Endometrial microvascular endothelial cells (primary cell): ENCODE data around the gene TRIP13. TPM values are rescaled to one million over a fixed set of nuclear protein-coding genes. Genes with fewer than 3 reads are reported as not detected.
"Not testable (repeated sequence)": the region's sequence is repeated elsewhere in the genome, so short reads cannot be mapped to it uniquely, and the experiment has no call there.

Experiments used
- in situ Hi-C: cut with HindIII; loops from 2 replicates; pipeline ENCODE4 v1.10.0; 2017; ENCODE audit warnings: low sequenced_read_pairs, low pct_unique_long_range_greater_than_20kb; ENCODE audit errors: inconsistent ontology term
- total RNA-seq: library from RNA; depleted of rRNA; stranded (reverse); fragments of >200 nt; gene quantifications from one replicate; pipeline ENCODE4 v1.2.3, GENCODE V29; 2015; ENCODE audit errors: inconsistent ontology term

TRIP13 gene
- 64.1 TPM for total RNA-seq

DNA sequence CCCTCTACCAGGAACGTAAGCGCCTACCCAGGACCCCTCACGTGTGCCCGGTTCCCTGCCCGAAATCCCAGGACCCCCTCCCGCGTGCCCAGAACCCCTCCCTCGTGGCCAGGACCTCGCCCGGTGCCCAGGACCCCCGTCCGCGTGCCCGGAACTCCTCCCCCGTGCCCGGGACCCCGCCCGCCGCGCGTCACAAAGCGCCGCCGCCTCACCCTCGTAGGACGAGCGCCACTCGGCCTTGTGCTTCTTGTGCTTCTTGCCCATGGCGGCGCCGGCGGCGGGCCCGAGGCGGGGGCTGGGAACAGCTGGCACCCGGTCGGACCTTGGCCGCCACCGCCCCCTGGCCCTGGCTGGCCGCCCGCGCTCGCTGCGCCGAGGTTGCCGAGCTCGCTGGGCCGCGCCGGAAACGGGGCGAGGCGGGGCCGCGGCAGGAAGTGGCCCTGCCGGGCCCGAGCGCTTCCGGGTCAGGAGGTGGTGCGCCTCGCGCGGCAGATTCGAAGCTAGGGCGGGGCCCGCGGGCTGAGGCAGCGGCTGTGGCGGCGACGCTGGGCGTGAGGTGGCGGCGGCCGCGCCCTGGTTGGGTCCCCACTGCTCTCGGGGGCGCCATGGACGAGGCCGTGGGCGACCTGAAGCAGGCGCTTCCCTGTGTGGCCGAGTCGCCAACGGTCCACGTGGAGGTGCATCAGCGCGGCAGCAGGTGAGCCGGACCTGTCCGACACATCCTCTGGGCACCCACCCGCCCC, at the start of gene TRIP13, which contains the start of gene BRD9:
Gene TRIP13 (plus strand): TSS at position 491 of the 743 bp plus-strand sequence. CDS start 115 bp downstream, at position 606.
Gene BRD9 (minus strand): TSS at position 408 of the 743 bp plus-strand sequence. CDS start 144 bp downstream, at position 264.
- in situ Hi-C loops = no loop called here

DNA sequence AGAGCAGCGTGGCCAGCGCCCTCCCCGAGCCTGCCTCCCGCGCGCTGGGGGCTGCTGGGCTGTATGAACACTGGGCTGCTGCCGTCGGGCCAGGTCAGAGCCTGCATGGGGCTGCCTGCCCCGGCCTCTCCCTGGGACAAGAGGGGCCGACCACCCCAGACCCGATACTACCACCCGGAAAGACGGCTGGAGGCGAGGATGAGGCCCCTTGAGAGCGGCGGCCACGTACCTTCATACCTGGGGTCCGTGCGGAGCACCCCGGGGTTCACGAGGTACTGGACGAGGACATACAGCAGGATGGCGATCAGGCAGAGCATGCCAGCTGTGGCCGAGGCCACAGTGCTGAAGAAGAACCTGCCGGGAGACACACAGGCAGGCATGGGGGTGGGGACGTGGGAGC, 49.3 kb upstream of the TRIP13 start:
- in situ Hi-C loops = not testable (repeated sequence)

- in situ Hi-C loops = not testable (repeated sequence)
These were observed 48.8 kb upstream of the TRIP13 start for GRCh38 chr5:843926-844325.

DNA sequence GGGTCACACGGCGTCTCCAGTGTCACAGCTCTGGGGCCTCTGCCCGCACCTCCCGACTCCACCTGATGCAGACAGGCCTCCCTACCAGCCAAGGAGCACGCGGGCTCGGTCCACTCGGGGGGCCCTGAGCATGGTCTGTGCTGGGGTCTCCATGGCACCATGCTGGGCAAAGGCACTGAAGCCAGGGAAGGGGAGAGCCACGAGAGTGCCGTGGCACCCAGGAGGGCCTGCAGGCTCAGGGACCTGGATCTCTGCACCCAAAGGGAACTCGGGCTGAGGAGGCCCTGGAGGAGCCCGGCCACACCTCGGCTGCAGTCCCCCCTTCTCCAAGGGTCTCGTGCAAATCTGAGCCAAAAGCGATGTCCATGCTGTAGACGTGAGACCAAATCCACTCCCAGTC, 48.3 kb upstream of the TRIP13 start:
- in situ Hi-C loops = not testable (repeated sequence)

DNA sequence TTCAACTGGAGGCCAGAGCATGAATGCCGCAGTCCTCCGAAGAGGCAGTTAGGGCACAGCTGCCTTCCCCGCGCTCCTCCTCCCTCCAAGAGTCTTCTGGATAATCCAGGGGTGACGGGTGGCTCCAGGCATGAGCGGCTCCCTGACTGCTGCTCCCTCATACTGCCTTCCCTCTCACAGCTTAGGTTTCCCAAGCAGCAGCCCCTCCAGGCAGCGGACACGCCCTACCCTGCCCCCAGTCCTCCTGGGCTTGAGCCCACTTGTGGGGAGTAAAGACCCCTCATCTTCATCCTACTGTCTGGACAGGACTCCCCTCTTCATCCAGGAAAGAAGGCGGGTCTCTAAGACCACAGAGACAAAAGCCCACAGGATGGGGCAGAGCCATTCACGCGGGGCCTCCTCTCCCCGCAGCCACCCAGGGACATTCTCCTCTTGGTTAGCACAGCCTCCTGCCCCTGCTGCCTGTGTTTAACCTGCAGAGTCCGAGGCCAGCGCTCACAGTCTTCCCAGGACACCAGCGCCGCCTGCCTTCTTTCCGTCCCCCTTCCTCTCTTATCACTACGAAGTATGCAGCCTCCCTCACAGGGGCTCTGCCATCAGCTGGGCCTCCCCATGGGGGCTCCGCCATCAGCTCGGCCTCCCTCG, 47.5 kb upstream of the TRIP13 start:
- in situ Hi-C loops = not testable (repeated sequence)

- in situ Hi-C loops = not testable (repeated sequence)
These were observed 46.7 kb upstream of the TRIP13 start for GRCh38 chr5:845676-846601.

DNA sequence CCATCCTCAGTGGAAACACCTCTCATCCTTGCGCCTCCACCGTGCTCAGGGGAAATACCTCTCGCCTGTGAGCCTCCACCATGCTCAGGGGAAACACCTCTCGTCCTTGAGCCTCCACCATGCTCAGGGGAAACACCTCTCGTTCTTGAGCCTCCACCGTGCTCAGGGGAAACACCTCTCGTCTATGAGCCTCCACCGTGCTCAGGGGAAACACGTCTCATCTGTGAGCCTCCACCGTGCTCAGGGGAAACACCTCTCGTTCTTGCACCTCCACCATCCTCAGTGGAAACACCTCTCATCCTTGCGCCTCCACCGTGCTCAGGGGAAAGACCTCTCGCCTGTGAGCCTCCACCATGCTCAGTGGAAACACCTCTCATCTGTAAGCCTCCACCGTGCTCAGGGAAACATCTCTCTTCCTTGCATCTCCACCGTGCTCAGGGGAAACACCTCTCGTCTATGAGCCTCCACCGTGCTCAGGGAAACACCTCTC, 46.0 kb upstream of the TRIP13 start:
- in situ Hi-C loops = not testable (repeated sequence)

DNA sequence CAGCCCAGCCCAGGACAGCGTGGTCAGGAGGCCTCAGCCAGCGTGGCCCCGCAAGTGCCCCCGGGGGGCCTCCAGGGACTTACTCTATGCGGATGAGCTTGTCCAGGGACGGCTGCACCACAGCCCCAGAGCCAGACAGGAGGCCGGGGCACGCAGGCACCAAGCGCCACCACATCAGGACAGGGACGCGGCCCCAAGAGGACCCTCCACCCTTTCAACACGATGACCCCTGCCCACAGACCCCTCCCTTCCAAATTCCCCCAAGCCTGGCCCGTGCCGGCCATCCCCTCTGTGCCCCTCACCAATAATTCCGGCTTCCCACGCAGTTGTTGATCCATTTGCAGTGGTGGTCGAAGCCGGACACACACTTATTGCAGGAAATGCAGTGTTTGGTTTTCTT, 45.5 kb upstream of the TRIP13 start:
- in situ Hi-C loops = not testable (repeated sequence)

DNA sequence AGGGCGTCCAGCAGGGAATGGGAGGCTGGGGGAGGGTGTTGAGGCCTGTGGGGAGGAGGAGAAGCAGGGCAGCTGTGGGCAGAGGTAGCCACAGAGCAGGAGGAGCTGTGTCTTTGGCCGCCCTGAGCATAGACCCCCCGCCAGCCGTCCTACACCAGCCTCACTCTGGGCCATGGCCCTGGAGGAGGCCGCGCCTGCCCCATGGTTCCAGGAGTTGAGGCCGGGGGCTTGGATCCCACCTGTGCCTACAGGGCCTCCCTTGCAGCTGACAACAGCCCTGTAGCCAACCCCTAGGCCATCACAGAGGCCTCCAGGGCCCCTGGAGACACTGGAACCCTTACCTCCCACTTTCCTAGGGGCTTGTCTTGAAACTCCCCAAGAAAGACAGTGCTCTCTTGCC, 44.9 kb upstream of the TRIP13 start:
- in situ Hi-C loops = not testable (repeated sequence)

DNA sequence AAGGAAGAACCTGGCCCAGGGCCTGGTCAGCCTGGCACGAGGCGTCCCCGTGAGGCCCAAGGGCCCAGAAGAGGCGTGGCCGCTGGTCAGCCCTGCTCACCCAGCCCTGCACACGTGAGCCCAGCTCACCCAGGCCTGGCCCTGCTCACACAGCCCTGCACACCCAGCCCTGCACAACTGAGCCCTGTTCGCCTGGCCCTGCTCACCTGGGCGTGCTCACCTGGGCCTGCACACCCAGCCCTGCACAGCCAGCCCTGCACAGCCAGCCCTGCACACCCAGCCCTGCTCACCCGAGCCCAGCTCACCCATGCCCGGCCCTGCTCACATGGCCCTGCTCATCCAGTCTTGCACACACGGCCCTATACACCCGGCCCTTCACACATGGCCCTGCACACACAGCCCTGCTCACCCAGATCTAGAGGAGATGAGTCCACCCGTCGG, 44.0 kb upstream of the TRIP13 start:
- in situ Hi-C loops = no loop called here

- in situ Hi-C loops = no loop called here
These were observed 42.9 kb upstream of the TRIP13 start for GRCh38 chr5:849651-850301.

GRCh38 chr5:850511-851006, 42.1 kb upstream of the TRIP13 start, which contains the start of gene ZDHHC11:
TSS of gene ZDHHC11 (minus strand) at chr5:850986. CDS start at chr5:850602, 384 bp downstream.
- in situ Hi-C loops = no loop called here

GRCh38 chr5:851076-851475, 41.6 kb upstream of the TRIP13 start:
- in situ Hi-C loops = no loop called here

- in situ Hi-C loops = no loop called here
These were observed 41.1 kb upstream of the TRIP13 start for GRCh38 chr5:851553-851952.

DNA sequence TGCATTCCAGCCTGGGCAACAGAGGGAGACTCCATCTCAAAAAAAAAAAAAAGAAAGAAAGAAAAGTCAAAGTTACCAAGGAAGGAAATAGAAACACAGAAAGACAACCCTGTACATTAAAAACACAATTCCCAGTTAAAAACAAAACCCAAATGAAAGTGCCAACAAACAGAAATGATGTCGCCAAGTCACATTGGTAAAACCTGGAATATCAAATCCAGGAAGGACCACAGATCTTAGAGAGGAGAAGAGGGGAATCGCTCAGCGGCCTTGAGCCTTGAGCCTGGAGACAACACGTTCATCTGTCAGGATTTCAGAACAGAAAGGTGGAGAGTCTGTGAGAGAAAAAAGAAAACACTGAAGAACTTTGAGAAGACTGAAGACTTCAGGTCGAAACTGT, 40.7 kb upstream of the TRIP13 start:
- in situ Hi-C loops = no loop called here

DNA sequence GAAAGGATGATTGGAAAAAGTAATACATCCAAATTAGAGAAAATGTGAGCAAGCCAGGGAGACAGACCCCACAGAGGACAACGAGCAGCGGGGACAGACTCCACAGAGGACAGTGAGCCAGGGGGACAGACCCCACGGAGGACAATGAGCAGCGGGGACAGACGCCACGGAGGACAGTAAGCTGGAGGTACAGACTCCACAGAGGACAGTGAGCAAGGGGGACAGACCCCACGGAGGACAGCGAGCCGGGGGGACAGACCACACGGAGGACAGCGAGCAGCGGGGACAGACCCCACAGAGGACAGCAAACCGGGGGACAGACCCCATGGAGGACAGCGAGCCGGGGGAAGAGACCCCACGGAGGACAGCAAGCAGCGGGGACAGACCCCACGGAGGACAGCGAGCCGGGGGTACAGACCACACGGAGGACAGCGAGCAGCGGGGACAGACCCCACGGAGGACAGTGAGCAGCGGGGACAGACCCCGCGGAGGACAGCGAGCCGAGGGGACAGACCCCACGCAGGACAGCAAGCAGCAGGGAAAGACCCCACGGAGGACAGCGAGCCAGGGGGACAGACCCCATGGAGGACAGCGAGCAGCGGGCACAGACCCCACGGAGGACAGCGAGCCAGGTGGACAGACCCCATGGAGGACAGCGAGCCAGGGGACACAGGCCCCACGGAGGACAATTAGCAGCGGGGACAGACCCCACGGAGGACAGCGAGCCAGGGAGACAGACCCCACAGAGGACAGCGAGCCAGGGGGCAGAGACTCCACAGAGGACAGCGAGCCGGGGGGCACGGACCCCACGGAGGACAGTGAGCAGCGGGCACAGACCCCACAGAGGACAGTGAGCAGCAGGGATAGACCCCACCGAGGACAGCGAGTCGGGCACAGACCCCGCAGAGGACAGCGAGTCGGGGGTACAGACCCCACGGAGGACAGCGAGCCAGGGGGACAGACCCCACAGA, 40.0 kb upstream of the TRIP13 start:
- in situ Hi-C loops = no loop called here

- in situ Hi-C loops = not testable (repeated sequence)
These were observed 39.1 kb upstream of the TRIP13 start for GRCh38 chr5:853416-854090.
